Stimulated activated CD4-positive, alpha-beta T cell treated with anti-CD3 and anti-CD28 coated beads, TNF-alpha, amount 100 ng/mL, for 24 hours (primary cell): ENCODE results near the gene GSTK1.
"Not testable (repeated sequence)": the region's sequence is repeated elsewhere in the genome, so short reads cannot be mapped to it uniquely, and the experiment has no call there.

Source experiments
- DNase-seq, 3 experiments: peaks; one replicate each; pipeline ENCODE4 v3.0.0-alpha.2; 2020; ENCODE audit warnings: low read depth in 3 of 3

GSTK1 gene

DNA sequence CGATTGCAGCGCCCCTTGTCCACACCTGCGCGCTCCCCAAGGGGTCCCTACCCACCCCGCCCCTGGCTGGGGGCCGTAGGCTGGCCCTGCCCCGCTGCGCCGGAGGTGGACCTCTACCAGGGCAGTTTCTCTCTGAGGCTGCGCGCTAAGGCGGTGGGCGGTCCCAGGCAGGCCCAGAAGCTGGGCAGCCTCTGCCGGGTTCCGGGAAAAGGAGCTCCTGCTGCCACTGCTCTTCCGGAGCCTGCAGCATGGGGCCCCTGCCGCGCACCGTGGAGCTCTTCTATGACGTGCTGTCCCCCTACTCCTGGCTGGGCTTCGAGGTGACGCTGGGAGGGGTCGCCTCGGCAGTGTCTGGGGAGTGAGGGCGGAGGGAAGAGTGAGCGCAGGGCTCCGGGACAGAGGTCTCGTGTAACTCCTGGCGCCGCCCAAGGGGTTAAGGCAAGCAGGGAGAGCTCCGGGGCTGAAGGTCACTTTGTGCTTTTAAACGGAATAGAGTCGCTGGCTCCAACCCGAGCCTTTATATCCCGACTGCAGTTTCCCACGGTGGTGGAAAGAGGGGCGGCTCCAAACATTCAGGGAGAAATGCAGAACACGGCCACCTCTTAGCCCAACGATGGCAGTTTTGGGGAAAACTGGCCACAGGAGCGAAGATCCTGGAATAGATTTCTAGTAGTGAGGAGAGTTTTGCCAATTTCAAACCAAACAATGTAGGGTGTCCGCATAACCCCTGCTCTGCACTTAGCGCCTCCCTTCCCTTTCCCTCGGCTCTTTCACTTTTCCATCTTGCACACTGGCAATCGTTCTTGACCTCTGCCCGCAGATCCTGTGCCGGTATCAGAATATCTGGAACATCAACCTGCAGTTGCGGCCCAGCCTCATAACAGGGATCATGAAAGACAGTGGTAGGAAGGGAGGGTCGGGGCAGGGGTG lies at the start of gene GSTK1:
Gene GSTK1, plus strand, starts transcription at position 176 of the 930 bp plus-strand sequence. Its CDS starts 73 bp downstream, at position 249.
- DNase-seq: peak; percentile 62 to 85 (median 71)

DNA sequence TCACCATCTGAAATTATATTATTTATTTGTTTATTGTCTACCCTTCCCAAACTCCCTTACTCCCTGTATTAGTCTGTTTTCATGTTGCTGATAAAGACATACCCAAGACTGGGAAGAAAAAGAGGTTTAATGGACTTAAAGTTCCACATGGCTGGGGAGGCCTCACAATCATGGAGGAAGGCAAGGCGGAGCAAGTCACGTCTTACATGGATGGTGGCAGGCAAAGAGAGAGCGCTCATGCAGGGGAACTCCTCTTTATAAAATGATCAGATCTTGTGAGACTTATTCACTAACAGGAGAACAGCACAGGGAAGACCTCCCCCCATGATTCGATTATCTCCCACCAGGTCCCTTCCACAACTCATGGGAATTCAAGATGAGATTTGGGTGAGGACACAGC lies 49.8 kb upstream of the GSTK1 start:
- not testable (repeated sequence) for DNase-seq

DNA sequence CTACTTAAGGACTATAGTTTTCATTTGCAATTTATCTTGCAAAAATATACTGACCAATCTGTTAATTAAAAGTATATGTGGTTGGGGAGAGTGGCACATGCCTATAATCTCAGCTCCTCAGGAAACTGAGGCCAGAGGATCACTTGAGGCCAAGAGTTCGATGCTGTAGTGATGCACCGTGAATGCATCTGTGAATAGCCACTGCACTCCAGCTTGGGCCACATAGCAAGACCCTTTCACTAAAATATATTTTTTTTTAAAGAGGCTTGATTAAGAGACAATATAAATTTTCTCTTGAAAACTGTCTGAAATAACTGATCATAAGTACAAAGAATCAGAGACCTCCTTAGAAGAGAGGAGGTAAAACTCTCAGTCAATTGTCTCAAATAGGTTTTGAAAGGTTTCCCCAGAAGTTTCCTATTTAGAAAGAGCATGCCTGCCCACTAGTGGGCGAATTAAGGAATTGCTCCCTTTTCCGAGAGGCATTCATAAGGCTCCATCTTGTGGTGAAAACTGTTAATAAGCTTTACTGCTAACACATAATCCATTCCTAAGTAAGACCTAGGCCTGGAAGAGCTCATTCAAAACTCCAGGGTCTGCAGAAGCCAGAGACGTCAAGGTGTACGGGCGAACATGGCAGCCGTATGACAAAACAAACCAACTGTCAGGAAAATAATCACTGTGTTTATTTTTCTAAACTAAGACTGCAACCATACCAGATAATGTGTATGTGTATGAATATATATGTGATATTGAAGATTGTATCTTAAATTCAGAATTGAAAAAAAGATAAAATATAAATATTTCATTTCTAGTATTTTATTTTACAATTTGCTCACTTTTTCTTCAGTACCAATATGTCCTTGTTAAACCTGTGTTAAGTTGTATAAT lies 48.2 kb upstream of the GSTK1 start:
- DNase-seq: peak; percentile 31 to 46 (median 34)

DNA sequence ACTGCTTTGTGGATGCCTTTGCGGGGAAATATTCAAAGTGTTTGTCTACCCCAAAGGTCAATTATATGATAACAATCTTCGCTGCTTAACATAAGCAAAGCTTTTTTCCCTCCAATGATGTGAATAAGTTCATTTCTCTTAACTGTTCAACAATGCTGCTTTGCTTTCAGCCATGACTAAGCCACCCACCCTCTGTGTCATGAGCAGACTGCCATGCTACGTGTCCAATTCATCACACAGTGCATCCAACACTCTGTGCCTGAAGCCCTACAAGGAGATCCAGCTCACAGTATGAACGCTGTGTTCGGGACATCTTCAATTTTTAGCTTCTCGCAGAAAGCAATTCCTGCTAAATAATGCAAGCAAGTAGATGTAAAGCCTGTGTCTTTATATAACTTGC lies 47.1 kb upstream of the GSTK1 start:
- DNase-seq: no peak

DNA sequence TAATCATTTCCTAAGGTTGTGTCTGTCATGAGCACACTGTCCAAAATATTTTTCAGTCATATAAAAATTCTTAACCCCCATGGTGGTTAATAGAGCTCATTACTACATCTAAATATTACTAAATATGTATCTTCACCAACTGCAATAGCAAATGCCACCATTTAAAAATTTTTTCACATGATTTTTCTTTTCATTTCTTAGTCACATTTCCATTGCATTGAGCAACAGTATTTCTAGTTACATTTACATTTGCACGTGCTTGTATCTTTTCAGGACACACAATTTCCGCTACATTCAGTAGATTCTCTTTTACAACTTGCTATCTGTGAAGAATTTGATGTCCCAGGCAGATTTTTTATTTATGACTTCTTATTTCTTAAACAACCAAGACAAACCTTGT lies 46.6 kb upstream of the GSTK1 start:
- DNase-seq: no peak

DNA sequence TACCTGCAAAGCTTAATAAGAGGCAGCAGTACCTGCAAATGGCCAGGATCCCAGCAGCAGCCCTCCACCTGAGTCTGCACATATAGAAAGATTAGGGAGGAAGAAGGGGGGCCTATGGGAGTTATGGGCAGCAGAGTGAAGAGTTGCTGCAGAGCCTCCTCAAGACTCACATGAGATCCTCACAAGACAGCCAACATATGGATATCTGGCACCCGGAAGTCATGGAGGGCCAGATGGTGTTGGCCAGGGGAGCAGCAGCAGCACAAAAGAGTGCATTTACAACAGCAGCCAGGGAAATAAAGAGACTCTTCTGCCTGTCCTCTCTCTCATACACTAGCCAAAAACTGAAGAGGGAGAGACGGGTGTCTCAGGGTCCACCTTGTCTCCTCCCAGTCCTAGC lies 45.4 kb upstream of the GSTK1 start:
- DNase-seq: no peak

DNA sequence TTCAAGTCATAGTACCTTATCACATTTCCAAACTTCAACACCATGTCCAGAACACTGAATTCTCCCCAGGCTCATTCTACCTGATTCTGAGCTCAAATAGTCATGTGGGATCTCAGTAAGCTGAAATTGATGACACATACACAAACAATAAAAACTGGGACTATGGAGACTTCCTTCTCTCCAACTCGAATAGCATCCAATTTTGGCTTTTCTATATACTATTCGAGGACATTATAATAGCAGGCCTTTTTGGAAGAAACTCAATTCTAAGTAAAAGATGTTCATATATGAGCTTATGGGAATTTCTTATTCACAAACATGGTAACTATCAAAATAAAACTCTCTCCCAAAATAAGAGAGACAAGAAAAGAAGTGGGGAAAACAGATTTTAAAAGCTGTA lies 42.0 kb upstream of the GSTK1 start:
- no peak for DNase-seq

DNA sequence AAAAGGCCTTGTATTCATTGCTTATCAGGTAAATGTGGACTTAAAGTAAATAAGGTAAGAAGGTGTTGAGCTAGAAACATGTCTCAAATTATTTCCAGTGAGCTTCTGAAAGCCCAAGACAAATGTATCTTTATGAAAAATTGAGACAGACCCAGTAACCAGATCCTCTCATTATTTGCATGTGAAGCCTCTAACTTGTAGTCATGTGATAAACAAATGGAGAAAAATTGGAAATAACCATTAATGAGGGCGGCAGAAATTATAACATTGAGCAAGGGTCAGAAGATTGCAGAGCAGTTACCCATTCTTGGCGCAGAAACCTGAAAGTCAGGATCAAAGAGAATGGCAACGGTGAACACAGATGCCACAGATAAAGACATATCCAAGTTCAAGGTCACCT lies 41.5 kb upstream of the GSTK1 start, which contains the start of gene TAS2R40:
Gene TAS2R40, plus strand, starts transcription at position 301 of the 400 bp plus-strand sequence. Its CDS starts 42 bp downstream, at position 343.
- DNase-seq: no peak

DNA sequence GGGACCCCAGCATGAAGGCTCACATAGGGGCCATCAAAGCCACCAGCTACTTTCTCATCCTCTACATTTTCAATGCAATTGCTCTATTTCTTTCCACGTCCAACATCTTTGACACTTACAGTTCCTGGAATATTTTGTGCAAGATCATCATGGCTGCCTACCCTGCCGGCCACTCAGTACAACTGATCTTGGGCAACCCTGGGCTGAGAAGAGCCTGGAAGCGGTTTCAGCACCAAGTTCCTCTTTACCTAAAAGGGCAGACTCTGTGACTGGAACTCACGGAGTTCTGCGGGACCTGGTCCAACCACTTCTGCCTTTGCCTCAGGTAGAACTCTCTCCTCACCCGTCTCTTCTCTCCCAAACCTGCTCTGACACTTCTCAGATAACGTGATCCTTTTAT lies 40.5 kb upstream of the GSTK1 start:
- no peak for DNase-seq

DNA sequence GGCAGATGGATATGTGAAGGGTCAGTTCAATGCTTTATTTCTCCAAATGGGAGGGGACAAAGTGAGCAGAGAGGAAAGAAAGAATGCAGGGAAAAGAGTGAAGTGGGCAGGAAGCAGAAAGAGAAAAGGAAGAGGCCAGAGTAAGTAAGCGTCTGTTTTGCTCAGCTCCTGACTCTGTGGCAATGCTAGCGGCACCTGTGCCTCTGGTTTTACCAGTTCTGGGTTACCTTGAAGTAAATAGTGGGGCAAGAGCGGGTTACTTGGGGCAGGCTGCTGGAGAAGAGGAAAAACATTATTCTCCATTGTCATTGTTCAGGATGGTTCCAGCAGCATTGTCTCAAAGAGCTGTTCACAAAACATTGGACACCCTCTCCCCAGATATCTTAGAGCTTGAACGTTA lies 39.5 kb upstream of the GSTK1 start:
- no peak for DNase-seq

DNA sequence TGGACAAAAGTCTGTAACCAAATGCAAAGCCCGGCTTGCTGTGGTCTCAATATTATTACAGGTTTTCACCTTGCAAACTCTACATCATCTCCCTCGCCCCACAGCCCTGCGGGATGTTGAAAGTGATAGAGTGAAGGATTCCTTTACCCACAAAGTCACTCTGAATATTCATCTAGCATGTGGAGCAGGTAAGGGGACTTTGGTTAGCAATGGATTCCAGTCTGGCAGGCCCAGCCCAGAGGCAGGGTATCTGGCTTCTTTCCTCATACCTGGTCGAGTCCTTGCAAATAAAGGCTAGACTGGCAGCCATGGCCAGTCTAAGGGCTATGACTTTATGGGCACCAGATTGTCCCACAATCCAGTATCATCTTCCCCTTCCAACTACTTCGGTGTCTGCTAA lies 38.2 kb upstream of the GSTK1 start:
- DNase-seq: no peak

DNA sequence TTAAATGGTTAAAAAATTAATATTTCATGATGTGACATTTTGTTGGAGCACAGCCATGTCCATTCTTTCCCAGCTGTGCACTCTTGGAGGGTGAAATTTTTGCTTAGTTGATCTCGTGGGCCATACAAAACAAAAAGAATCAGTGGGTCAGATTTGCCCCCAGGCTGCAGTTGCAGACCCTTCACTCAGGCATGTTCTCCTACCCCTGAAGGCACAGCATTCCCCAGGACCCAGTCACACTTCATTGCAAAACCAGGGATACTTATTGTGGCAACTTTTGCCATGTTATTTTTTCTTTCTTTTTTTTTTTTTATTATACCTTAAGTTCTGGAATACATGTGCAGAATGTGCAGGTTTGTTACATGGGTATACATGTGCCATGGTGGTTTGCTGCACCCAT lies 35.4 kb upstream of the GSTK1 start:
- no peak for DNase-seq

DNA sequence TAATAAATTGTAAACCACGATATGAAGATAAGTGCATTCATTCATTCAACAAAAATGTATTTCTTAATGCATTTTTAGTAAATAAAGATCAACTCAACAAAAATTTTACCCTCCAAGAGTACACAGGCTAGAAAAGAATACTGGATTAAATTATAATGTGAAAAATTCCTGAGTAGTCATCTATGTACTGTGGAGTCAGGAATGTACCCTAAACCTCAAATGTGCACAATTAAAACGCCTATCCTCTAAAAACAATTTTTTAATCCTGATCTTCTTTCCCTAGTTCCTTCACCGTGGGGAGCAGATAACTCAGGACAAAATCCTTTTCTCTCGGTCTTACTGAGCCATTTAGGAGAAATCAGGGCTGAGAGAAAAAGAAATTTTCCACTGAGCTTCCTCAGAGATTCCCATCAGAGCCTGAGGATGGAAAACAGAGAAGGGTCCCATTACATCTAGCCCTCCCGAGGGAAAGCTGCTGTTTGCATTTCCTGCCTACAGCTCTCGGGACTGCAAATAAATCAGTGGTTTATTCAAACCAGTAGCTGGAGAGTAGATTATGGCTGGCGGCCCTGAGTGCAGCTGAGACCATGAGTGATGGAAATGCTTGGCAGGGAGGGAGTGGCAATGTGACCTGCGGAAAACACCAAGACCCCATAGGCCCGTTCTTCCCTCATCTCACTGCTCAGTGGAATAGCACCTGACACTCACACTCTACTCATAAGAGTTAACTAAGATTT lies 34.0 kb upstream of the GSTK1 start:
- DNase-seq: no peak

DNA sequence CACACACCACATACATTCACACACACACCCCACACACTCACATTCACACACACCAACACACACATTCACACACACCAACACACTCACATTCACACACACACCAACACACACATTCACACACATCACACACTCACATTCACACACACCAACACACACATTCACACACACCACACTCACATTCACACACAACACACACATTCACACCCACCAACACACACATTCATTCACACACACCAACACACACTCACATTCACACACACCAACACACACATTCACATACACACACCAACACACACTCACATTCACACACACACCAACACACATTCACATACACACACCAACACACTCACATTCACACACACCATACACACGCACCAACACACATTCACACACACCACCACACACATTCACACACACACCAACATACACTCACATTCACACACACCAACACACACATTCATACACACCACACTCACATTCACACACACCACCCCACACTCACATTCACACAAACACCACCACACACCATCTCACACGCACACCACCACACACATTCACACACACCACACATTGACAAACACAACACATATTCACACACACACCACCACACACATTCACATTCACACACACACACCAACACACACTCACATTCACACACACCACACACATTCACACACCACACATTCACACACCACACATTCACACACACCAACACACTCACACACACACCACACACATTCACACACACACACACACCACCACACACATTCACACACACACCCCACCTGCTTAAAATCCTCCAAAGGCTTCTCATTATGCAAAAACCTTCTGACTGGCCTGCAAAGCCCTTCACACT lies 32.4 kb upstream of the GSTK1 start:
- DNase-seq: no peak

DNA sequence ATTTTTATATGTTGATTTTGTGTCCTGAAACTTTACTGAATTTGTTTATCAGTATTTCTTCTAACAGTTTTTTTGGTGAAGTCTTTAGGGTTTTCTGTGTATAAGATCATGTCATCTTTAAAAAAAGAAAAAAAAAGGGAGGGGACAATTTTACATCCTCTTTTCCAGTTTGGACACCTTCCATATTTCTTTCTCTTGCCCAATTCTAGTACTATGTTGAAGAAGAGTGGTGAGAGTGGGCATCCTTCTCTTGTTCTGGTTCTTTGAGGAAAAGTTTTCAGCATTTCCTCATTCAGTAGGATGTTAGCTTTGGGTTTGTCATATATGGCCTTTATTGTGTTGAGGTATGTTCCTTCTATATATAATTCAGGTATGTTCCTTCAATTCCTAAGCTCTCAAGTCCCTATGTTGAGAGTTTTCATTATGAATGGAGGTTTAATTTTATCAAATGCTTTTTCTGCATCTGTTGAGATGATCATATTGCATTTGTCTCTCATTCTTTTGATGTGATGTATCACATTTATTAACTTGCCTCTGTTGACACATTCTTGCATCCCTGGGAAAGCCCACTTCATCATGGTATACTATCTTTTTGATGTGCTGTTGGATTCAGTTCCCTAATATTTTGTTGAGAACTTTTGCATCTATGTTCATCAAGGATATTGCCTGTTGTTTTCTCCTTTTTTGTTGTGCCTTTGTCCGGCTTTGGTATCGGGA lies 29.3 kb upstream of the GSTK1 start:
- DNase-seq: no peak

DNA sequence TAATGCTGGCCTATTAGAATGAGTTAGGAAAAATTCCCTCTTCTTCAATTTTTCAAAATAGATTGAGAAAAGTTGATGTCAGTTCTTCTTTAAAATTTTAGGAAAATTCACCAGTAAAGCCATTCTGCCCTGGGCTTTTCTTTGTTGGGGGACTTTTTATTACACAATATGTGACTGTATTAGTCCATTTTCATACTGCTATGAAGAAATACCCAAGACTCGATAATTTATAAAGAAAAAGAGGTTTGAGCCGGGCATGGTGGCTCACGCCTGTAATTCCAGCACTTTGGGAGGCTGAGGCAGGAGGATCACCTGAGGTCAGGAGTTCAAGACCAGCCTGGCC lies 28.7 kb upstream of the GSTK1 start:
- no peak for DNase-seq

DNA sequence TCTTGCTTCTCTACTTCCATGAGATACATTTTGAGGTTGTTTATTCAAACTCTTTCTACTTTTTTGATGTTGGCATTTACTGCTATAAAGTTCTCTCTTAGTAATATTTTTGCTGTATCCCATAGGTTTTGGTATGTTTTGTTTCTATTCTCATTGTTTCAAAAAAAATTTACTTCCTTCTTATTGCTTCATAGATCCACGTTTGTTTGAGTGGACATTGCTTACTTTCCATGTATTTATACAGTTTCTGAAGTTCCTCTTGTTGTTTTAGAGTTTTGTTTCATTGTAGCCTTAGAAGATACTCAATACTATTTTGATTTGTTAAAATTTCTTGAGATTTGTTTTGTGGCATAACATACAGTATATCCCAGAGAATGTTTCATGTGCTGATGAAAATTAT lies 27.7 kb upstream of the GSTK1 start:
- DNase-seq: no peak

DNA sequence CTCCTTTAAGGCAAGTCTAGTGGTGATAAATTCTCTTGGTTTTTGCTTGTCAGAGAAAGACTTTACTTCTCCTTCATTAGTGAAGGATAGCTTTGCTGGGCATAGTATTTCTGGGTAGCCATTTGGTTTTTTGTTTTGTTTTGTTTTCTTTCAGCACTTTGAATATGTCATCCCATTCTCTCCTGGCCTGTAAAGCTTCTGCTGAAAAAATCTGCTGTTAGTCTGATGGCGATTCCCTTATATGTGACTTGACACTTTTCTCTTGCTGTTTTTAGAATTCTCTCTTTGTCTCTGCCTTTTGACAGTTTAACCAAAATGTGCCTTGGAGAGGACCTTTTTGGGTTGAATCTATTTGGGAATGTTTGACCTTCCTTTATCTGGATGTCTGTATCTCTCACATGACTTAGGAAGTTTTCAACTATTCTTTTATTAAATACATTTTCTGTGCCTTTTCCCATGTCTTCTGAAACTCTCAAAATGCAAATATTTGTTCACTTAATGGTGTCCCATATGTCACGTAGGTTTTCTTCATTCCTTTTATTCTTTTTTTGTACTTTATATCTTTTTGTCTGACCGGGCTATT lies 26.7 kb upstream of the GSTK1 start:
- DNase-seq: no peak

DNA sequence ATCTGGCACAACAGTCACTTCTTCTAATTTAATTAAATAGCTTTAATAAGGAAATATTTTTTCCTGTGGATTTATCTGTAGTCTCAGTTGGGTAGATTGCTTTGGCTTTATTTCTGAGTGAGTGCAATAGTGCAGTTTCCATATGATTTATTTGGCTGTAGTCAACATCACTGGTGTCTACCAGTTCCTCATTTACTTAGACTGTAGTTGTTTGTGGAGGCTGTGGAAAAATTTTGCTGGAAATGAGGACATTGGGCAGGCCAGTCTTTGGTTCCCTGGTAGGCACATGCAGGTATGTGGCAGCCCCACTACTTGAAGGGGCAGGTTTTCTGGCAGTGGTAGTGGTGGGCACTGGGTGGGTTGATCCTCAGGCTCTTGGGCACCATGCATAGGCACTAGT lies 25.9 kb upstream of the GSTK1 start:
- no peak for DNase-seq
